ENCODE data around the gene CES3. TPM values are rescaled to one million over a fixed set of nuclear protein-coding genes. Genes with fewer than 3 reads are reported as not detected.
"Not testable (repeated sequence)": the region's sequence is repeated elsewhere in the genome, so short reads cannot be mapped to it uniquely, and the experiment has no call there.

Gene CES3
- total RNA-seq, 4 donors from 2014 or later: 28.9 to 227 (median 161) TPM

DNA sequence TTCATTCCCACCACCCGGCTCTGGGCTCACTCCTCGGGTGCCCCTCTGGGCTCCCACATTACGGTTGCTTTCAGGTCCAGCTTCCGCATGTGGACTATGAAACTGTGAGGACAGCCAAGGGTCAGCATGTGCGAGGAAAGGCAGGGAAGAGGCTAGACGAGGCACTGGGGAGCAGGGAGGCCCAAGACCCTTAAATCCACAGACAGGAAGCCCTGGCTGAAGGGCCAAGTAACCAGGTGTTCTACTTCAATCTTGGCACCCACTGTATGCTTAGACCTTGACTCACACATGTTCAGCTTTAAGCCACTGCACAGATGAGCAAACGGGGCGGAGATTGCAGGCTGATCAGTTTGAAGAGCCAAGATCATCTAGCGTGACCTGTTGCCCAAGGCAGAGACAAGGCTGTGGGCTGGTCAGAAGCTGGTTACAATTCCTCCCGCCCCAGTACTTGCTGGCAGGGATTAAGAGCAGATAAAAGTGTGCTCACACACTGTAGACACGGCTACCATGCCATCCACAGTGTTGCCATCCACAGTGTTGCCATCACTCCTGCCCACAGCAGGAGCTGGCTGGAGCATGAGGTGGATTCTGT lies 27.2 kb downstream of the CES3 start, which contains the start of gene CES4A:
Gene CES4A, plus strand, starts transcription at position 393 of the 592 bp plus-strand sequence. Its CDS starts 184 bp downstream, at position 577.
- H3K9me3 ChIP-seq: no peaks in the 10 kb centered on the region
- no peak within 1 kb of the TSS for H3K27ac ChIP-seq
- no peaks in the 10 kb centered on the region for H3K36me3 ChIP-seq
- no peaks in the 10 kb centered on the region for H3K4me1 ChIP-seq
- H3K27me3 ChIP-seq: no peaks in the 10 kb centered on the region
- TF ChIP-seq, protein P1, sequence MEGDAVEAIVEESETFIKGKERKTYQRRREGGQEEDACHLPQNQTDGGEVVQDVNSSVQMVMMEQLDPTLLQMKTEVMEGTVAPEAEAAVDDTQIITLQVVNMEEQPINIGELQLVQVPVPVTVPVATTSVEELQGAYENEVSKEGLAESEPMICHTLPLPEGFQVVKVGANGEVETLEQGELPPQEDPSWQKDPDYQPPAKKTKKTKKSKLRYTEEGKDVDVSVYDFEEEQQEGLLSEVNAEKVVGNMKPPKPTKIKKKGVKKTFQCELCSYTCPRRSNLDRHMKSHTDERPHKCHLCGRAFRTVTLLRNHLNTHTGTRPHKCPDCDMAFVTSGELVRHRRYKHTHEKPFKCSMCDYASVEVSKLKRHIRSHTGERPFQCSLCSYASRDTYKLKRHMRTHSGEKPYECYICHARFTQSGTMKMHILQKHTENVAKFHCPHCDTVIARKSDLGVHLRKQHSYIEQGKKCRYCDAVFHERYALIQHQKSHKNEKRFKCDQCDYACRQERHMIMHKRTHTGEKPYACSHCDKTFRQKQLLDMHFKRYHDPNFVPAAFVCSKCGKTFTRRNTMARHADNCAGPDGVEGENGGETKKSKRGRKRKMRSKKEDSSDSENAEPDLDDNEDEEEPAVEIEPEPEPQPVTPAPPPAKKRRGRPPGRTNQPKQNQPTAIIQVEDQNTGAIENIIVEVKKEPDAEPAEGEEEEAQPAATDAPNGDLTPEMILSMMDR (IDR thresholded peaks at IDR 0.05): no peak
- no peak for TF ChIP-seq POLR2A (IDR thresholded peaks at IDR 0.05)
- peak in 1 of 3 donors; percentile 58 for DNase-seq
- no peak within 1 kb of the TSS for H3K4me3 ChIP-seq

DNA sequence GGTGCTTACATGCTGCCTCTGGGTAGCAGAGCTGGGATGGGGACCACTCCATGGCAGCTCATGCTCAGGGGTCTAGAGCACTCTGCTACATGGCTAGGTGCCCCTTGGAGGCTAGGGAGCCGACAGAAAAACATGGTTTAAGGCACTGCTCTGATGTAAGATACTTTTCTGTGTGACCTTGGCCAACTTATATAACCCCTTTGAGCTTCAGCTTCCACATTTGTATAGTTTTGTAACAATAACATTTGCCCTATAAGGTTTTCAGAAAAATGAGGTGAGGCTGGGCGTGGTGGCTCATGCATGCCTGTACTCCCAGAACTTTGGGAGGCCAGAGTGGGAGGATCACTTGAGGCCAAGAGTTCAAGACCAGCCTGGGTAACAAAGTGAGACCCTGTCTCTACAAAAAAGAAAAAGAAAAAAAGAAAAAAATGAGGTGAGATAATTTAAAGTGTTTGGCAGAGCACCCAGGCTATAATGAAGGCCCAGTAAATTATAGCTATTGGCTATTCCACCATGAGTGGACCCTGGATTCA lies 30.5 kb downstream of the CES3 start:
- H3K9me3 ChIP-seq: no peaks in the 10 kb centered on the region
- no peak overlapping the region for H3K27ac ChIP-seq
- H3K36me3 ChIP-seq: no peaks in the 10 kb centered on the region
- H3K4me1 ChIP-seq: no peaks in the 10 kb centered on the region
- TF ChIP-seq POLR2A (IDR thresholded peaks at IDR 0.05): no peak
- TF ChIP-seq, protein P1 (IDR thresholded peaks at IDR 0.05): no peak
- DNase-seq: no peak
- H3K4me3 ChIP-seq: no peak overlapping the region
- H3K27me3 ChIP-seq: no peaks in the 10 kb centered on the region

DNA sequence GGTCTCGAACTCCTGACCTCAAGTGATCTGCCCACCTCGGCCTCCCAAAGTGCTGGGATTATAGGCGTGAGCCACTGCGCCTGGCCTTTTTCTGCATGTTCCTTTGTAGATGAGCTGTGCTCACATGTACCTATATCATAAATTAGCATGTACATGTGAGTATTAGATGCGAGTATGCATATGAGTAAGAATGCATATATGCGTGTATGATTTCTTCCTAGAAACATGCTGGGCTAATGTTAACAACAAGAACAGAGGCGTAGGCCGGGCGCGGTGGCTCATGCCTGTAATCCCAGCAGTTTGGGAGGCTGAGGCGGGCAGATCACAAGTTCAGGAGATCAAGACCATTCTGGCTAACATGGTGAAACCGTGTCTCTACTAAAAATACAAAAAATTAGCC lies 32.5 kb downstream of the CES3 start:
- H3K9me3 ChIP-seq, H3K27ac ChIP-seq, DNase-seq, H3K36me3 ChIP-seq, H3K27me3 ChIP-seq, H3K4me3 ChIP-seq, H3K4me1 ChIP-seq: not testable (repeated sequence)

DNA sequence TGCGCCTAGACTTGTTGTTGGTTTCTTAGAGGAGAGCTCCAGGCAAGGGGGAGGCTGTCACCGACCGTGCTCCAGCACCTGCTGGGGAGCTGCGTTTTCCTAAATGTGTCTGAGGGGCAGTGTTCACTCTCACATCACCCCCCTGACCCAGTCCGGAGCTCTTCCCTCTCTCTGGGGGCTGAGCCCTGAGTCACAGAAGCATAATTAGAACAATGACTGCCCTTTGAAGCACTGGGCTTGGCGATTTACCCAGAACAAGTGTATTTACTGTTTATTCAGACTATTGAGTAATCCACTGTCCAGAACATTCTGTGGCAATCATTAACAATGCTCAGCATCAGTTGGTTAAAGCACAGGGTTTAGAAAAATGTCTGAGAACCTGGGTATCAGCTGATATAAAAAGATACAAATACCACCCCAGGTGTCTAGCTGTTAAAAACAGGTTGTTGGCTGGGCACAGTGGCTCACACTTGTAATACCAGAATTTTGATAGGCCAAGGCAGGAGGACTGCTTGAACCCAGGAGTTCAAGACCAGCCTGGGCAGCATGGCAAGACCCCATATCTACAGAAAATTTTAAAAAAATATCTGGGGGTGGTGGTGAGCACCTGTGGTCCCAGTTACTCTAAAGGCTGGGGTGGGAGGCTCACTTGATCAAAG lies 35.4 kb downstream of the CES3 start:
- no peak for TF ChIP-seq POLR2A (IDR thresholded peaks at IDR 0.05)
- TF ChIP-seq, protein P1 (IDR thresholded peaks at IDR 0.05): no peak
- Histone ChIP-seq H3K4me1 (peaks cover 0 to 13% (median 7%) of the 10 kb centered on the region in 4 donors), H3K27me3 (no peaks in the 10 kb centered on the region), H3K4me3 (no peak overlapping the region), H3K27ac (peak overlapping the region in 2 of 4 donors; percentile 30 to 44), H3K36me3 (no peaks in the 10 kb centered on the region), H3K9me3 (no peaks in the 10 kb centered on the region)
- DNase-seq: peak in 1 of 3 donors; percentile 63

DNA sequence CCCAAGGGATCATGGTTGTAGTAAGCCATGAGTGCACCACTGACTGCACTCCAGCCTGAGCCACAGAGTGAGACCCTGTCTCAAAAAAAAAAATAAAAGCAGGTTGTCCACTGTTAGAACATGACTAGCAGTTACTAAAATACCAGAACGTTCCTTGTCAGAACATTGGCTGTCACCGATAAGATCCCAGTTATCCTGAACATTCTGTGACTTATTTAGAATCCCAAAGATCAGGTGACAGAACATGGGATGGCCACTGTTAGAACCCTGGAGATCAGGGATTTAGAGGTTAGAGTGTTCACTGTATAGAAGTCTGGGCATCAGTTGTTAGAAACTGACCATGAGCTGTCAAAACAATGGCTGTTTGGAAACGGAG lies 35.9 kb downstream of the CES3 start:
- peaks cover 0 to 14% (median 7%) of the 10 kb centered on the region in 4 donors for H3K4me1 ChIP-seq
- peak overlapping the region in 1 of 4 donors; percentile 44 for H3K27ac ChIP-seq
- H3K27me3 ChIP-seq: no peaks in the 10 kb centered on the region
- no peaks in the 10 kb centered on the region for H3K36me3 ChIP-seq
- H3K9me3 ChIP-seq: no peaks in the 10 kb centered on the region
- TF ChIP-seq, protein P1 (IDR thresholded peaks at IDR 0.05): no peak
- TF ChIP-seq POLR2A (IDR thresholded peaks at IDR 0.05): no peak
- no peak overlapping the region for H3K4me3 ChIP-seq
- no peak for DNase-seq
